Stromal cell of bone marrow (primary cell): ENCODE measurements around the gene CEP41.

Experiments
- DNase-seq: peaks from one replicate; pipeline ENCODE4 v3.0.0-alpha.2; 2012; ENCODE audit warnings: low read depth

Gene CEP41

DNA sequence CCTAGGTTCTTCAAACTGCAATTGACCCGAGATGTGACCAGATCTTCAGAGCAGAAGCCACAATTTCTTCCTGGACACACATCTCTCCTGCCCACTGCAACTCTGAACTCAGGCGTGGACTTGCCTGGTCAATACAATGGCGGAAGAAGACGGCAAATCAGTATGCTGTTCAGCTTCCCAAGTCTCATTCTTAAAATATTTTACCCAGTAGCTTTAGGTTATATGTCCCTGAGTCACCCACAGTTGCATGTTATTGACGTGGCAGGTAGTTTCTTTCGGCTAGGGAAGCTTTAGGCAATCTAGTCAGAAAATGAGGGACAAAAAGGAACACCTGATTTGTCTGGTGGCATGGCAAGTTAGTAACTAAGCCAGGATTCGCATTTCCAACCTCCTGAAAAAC, 22.5 kb downstream of the CEP41 start:
- DNase-seq: no peak

DNA sequence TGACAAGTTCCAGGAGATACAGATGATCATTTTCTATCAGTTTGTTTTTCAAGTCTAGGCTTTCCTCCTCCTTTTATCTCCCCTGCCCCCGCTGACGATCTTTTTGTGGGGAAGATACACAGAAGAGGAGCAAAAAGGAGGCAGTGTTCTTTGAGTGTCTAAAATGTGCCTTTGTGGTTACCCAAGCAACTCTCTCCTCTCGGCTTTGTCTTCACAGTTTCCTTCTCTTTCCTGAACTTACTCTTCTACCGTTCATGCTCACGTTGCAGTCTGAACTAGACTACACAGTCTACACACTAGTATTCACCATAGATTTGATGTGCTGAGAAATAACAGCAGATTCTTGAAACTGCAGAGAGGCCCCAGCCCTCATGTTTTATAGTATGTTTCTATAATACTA, 23.6 kb downstream of the CEP41 start:
- no peak for DNase-seq

DNA sequence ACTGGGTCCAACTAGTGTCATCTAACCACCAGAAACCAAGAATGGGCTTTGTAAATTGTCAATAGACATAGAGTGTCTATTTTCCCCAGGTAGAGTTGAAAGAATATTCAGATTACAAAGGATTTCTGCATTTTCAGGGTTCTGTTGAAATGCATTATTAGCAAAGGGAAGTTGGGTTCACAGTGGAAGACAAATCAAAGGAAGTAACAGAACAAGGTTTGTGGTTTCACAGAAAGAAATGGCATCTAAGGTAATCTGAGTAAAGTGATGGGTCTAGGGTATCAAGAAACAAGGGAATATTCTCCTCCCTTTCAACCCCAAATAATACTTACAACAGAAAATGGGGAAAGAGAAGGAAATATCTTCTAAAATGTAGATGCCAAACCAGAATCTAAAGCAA, 25.8 kb downstream of the CEP41 start:
- no peak for DNase-seq

DNA sequence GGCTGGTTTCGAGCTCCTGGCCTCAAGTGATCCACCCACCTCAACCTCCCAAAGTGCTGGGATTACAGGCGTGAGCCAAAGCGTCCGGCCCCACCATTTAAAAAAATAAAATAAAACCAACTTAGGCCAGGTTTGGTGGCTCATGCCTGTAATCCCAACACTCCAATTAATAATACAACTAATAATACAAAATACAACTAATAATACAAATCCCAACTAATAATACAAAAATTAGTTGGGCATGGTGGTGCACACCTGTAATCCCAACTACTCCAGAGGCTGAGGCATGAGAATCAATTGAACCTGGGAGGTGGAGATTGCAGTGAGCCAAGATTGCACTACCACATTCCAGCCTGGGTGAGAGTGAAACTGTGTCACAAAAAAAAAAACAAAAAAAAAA, 27.6 kb downstream of the CEP41 start:
- no peak for DNase-seq

DNA sequence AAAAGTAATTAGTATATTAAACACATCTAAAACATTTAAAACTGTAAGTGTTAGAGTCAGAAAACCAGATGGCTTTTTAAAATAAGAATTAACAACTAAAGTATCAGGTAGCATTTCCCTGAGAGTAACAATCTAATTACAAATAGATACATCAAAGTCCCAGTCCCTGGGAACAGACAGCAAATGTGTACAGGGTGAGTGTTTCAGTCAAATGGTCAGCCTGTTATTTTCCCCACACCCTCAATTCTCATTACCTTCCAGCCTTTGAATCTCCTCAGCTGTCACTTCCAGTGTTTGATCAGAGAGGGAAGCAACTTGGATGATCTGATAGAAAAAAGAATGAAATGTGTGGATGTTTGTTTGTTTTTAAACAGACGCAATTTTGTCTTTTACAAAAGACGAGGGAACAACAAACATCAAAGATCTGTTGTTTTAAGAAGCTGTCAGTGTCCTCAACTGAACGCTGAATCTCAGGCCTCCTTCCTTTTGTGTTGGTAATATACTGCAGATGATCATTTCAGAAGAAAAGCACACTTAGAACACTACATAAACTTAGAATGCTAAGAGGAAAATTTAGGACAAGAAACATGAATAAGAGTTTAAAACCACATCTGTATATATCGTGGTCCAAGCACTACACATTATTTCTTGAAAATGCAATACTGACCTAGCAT, 29.8 kb downstream of the CEP41 start:
- DNase-seq: no peak

DNA sequence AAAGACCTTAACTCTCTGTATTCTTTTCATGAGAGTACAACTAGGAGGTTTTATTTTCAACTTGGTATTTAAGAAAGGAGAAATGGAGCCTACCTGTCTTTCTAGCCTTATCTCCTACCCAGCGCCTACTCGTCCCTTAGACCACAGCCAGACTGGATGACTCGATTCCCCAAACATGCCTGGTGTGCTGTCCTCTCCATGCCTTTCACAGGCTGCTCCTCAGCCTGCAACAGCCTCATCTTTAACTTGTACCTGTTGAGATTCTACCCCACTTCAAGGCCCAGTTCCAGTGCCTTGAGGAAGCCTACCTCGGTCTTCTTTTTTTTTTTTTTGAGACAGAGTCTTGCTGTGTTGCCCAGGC, 31.1 kb downstream of the CEP41 start:
- DNase-seq: no peak

DNA sequence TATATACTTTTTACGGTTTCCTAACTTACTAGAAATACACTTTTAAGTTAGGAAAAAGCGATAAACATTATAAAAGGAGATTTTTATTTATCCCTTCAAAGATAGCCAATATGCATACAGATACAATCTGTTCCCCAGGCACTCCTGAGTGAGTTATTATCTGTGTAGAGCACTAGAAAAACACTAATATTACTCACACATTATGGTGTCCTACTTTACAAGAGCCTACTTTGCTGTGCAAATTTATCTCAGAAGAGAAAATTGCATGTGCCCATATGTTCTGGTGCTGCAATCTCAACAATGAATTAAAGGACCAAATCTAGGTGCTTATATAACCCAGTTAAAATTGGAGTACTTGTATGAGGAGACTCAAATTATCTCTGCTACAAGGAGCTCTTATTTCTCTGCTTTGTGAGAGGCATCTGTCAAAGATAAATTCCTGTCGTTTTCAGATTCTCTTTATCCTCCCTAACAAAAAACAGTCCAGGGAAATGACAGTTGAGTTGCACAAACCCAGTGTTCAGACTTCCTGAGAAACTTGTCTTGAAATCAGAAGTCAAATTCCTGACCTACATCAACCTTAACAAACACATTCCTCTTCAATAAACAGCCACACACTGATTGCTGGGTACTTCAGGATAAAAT, 31.6 kb downstream of the CEP41 start:
- DNase-seq: no peak

DNA sequence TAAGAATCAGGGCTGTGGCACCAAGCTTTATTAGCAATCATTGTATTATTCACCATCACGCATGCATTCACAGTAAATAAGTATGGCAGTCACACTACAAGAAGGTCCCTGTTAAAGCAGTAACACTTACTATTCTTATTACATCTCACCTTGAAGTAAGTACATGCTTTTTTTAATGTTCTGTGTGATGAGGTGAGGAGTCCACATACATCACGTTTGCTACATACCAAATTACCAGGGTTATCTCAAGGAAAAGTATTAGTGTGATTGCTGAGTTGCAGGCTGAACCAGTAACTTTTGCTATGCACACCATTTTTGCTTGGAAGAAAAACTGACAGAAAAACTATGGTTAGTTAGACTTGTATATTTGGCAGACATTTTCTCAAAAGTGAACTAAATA, 35.8 kb downstream of the CEP41 start:
- no peak for DNase-seq

DNA sequence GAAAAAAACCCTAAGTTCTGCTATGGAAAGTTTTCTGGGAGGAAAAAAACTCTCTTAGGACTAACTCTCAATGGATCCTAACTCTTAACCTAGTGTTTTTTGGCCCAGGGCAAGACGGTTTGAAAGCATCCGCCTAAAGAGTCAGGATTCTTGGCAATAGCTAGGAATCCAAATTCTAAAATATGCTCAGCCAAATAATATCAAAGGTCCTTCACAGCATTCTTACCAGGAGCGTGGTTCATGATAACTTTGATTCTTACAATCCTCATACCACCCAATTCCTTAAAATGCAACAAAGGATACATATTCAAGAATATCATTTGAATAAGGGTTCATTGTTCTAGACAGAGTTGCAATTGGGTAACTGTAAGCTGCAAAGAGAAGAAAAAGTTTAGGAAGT, 39.2 kb downstream of the CEP41 start:
- no peak for DNase-seq

DNA sequence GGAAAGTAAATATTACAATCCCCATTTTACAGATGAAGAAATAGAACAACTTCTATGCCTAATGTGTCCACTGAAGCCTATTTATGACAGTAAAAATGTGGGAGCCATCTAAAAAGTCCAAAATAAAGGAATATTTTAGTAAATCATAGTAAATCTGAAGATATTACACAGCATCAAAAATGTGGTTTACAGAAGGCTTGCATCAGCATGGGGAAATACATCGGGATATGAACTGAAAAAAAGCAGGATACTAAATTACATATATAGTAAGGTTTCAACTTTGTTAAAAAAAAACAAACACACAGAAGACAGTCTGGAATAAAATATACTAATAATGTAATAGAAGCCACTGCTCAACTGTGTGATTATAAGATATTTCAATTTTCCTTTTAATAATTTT, 39.7 kb downstream of the CEP41 start:
- no peak for DNase-seq

DNA sequence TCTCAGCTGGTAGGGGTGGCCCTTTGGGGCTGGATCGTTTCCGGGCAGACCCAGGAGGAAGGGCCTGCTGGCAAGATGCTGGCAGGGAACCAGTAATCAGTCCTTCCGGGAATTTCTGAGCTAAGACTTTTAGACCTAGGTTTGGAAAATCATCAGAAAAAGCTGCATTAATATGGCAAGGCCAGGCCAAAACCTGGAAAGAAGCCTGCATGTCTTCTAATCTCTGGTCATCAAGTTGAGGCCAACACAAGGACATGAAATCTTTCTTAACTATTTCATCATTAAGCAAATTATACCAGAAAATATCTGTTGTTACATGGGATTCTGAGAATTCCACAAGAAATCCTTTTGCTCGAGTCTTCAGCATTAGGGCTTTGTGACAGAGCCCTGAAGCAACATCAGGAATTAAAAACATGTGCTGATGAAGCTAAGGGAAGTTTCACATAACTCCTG, 40.7 kb downstream of the CEP41 start:
- DNase-seq: peak; percentile 55

DNA sequence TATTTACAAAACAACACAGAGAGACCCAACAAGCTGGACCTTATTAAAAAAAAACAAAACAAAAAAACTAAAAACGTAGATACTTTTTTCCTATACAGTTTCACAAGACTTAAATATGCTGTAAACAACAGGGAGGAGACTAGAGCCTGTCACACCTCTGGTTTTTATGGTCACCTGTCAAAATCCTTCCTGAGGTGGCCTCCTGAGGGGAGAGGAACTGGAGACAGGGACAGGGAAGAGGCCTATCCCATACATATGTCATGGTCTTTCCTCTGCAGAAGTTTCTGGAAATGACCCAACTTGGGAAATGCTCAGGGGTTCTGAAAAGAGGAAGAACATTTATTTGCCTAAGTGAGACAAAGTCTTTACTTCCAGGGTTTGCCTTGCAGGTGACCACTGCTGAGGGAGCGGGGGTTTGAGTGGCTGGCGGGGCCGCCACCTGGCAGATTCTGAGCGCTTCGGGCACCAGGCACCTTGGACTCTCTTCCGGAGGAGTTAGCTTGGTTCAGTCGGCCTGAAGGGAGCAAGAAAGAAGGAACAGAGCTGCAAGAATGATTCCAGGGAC, 42.2 kb downstream of the CEP41 start:
- DNase-seq: no peak

DNA sequence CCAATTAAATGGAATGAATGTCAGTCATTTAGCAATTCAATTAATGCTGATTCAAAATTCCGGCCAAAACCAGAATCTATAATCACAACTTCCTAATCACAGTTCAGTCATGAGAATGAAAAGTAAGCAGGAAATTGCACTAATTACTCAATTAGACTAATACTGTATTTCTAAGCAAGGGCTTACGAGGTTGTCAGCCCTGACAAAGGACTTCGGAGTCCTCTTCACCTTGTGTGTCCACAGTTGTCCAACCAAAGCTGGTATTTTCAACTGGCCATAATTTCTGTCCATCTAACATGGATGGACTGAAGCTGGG, 43.1 kb downstream of the CEP41 start:
- no peak for DNase-seq

DNA sequence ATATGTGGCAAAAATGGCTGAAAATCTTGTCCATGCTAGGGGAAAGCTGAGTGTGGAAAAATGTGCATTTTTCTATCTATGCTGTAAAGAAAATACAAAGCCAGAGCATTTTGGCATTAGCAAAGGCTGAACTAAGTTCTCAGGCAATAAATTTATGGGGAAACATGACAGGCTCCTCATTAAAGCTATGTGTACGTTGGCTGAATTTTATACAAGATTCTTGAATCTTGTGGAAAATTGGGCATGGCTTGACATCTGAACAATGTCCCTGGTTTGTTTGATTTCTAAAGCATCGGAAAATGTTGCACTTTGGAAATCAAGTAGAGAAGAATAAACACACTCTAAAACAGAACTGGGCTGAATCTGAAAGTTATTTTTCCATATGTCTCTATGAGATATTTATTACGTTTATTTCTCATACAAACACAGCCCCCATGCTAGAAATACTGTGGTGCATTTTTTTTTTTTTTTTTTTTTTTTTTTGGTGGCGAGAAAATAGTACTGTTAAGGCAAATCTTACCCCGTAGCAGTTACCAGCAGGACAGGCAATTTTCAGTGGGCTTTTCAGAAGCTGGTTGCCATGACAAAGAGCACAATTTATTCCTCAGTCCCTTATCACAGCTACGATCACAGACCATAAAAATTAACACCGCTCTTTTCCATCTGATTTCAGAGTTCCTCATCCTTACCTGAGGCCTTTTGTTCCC, 43.6 kb downstream of the CEP41 start:
- DNase-seq: no peak

DNA sequence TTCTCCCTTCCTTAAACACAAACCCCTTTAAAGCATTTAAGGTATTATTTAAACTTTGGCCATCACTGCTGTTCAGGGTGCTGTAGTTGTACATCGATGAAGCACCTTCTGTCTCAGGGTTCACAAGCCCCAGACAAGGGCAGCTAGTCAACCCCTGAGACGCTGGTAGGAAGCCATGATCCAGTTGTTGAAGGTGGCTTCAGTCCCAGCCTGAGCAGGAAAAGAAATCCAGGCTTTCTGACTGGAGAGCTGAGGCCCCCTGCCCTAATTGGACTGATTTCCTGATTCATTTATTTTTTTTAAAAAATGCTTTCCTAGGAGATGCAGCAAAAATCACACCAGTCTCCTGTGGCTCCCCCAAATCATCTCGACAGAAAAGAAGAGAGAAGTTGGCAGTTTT, 44.7 kb downstream of the CEP41 start:
- no peak for DNase-seq

DNA sequence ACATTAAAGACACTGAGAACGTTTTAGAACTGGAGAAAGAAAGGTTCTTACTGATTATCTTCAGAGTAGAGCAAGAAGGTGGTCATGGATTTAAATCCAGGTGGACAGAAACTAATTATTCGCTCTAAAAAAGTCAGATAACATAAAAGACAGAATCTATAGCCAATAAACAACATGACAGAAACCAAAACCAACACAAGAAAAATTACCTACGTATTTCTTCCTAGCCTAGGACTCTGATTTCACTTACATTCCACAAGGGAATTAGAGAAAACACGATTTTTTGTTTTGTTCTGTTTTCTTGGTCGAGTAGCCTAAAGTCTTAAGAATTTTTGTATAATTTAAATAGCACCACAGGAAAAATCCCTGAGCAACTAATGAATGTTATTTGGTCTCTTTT, 45.4 kb downstream of the CEP41 start:
- no peak for DNase-seq

DNA sequence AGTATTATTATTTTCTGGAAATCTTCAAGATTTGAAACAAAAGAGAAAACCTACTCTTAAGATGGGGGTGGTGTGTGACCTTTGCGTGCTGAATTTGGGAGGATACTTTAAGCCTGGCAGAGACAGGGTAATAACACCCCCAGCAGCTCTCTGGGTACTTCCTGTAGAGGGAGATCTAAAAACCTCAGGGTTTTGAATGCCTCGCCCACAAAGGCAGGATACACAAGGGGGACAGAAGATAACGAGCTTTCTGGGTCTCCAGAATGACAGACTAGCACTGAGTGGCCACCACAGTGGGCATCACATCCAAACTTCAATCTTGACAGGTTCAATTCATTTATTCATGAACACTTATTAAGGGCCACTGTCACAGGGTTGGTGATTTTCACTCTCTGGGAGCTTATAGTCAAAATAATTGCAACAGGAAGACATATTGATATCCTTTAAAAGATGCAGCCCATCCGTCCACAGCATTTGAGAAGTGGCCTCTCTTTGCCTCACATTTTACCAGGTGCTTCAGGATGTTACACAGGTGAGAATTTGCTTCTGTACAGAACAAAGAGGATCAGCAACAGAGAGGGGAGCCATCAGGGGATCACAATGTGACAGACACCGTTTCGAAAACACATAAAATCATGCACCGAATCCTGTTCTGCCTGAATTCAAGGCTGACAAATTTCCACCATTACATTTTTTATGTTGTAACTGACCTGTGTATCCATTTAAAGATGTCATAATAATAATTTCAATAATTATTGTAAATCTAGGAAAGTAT, 46.2 kb downstream of the CEP41 start:
- DNase-seq: no peak

DNA sequence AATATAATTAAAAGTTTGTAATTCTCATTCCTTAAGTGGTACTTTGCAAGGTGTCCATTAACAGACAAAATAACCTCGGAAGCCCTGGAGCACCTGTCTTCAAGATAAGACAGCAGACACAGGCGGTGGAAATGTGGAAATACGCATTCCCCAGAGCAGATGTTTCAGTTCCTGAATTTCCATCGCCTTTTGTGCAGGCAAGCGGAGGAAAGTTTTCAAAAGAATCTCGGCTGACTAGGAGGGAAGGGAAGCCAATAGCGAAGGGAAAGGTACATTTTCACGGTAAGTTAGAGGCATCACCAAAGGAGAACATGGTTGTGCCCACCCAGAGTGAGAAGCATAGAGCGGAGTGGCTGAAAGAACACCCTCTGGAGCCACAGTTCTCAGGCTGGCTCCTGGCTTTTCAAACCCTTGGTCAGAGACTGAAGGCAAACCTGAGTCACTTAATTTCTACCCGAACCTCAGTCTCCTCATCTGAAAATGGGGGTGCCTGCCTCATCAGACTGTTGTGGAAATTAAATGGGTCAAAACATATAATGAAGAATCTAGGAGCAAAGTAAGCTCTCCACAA, 46.9 kb downstream of the CEP41 start:
- no peak for DNase-seq

DNA sequence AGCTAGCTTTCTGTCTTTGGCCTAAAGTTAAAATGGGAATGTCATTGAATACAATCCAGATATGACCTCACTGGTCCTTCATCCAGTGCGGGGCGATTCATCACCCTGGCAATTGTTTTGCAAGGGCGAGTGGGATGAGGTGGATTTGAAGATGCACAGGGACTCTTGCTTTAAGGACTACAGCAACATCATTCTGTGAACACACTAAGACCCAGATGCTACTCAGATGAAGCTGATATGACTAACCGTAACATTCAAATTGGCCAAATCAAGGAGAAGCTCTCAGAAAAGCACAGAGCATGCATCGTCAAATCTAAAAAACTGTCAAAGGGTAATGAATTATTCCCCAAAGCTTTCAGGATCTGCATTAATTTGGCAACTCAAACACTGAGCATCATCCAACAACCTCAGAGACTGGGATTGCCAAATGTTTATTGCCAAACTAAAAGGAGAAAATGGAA, 47.7 kb downstream of the CEP41 start:
- peak; percentile 58 for DNase-seq

DNA sequence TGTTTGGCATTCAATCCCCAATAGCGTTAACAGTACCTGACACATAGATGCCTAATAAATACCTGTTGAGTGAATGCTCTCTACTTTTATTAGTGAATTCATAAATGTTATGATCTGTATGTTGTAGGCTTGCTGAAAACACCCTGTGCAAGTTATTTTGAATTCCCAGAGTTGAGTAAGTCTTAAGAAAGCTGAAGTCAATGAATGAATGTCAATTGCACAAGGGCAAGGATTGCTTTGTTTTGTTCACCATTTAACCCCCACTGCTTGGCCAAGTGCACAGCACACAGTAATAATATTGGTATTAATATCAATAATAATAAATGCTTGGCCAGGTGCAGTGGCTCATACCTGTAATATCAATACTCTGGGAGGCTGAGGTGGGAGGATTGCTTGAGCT, 50.3 kb downstream of the CEP41 start:
- no peak for DNase-seq

DNA sequence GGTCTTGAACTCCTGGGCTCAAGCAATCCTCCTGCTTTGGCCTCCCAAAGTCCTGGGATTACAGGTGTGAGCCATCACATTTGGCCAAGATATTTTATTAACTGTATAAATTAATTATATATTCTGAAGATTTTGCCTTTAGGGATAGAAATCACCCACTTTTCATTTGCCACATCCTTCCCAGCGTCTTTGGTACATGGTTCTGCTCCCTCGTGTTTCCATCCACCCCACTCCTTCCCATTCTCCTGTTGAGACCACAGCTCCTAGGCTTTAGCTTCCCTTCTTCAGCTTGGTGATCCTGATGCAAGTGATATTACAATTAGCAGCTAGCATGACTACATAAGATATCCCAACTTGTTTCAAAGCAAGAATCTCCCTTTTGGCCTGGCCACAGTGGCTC, 52.1 kb downstream of the CEP41 start:
- no peak for DNase-seq
